Chondrocyte (in vitro differentiated cells): ENCODE data around the gene PDILT. TPM values are rescaled to one million over a fixed set of nuclear protein-coding genes. Genes with fewer than 3 reads are reported as not detected.
A peak's percentile ranks its signal among the peaks of the same experiment; 100 is the strongest.

ENCODE experiments used
- DNase-seq: peaks from one replicate; pipeline ENCODE4 v3.0.0; 2021; ENCODE audit warnings: mixed read lengths, low spot score
- H3K27ac Mint-ChIP-seq: one replicate; pipeline ENCODE4 v1.8.0; 2021; ENCODE audit warnings: mild to moderate bottlenecking, moderate library complexity, mixed read lengths; ENCODE audit not compliant: unreplicated experiment
- H3K27me3 Mint-ChIP-seq: 2 replicates; pipeline ENCODE4 v1.8.0; 2021; ENCODE audit warnings: low read depth, mixed read lengths
- H3K36me3 Mint-ChIP-seq: 2 replicates; pipeline ENCODE4 v1.8.0; 2021; ENCODE audit warnings: low read depth, mixed read lengths
- H3K4me1 Mint-ChIP-seq: 2 replicates; pipeline ENCODE4 v1.8.0; 2021; ENCODE audit warnings: low read depth, mild to moderate bottlenecking, mixed read lengths
- H3K4me3 Mint-ChIP-seq: one replicate; pipeline ENCODE4 v1.8.0; 2021; ENCODE audit warnings: mild to moderate bottlenecking, moderate library complexity, mixed read lengths; ENCODE audit not compliant: unreplicated experiment
- H3K9me3 Mint-ChIP-seq: 2 replicates; pipeline ENCODE4 v1.8.0; 2021; ENCODE audit warnings: low read depth, mixed read lengths
- CTCF ChIP-seq: fragments of 200-600 bp; sonication (generic); IDR thresholded peaks from 2 replicates; pipeline ENCODE4 v1.5.0; 2021; ENCODE audit warnings: antibody characterized with exemption, mild to moderate bottlenecking, moderate library complexity
- total RNA-seq: library from RNA; stranded (reverse); gene quantifications from 3 replicates; pipeline ENCODE4 v1.2.1, GENCODE V29; 2021

PDILT gene
- total RNA-seq, 1 donor from 2014 or later, result not detected

- TF ChIP-seq CTCF, result no peak
Measured at GRCh38 chr16:20396846-20397467, 7.6 kb downstream of the PDILT start.

GRCh38 chr16:20395946-20396345, 8.6 kb downstream of the PDILT start:
- H3K27me3 Mint-ChIP-seq, result no peaks in the 10 kb centered on the region
- no peaks in the 10 kb centered on the region for H3K36me3 Mint-ChIP-seq
- DNase-seq, result no peak
- no peak overlapping the region for H3K27ac Mint-ChIP-seq
- no peak for TF ChIP-seq CTCF
- H3K4me3 Mint-ChIP-seq, result no peak overlapping the region
- H3K4me1 Mint-ChIP-seq, result peaks cover 12% of the 10 kb centered on the region
- no peaks in the 10 kb centered on the region for H3K9me3 Mint-ChIP-seq

More at GRCh38 chr16:20396846-20397467, 7.6 kb downstream of the PDILT start:
- H3K36me3 Mint-ChIP-seq, result no peaks in the 10 kb centered on the region
- no peak for DNase-seq
- H3K27me3 Mint-ChIP-seq, result no peaks in the 10 kb centered on the region
- no peak overlapping the region for H3K27ac Mint-ChIP-seq
- H3K4me1 Mint-ChIP-seq, result peaks cover 12% of the 10 kb centered on the region
- H3K9me3 Mint-ChIP-seq, result no peaks in the 10 kb centered on the region
- H3K4me3 Mint-ChIP-seq, result no peak overlapping the region

GRCh38 chr16:20393801-20394577, 10.5 kb downstream of the PDILT start:
- no peaks in the 10 kb centered on the region for H3K27me3 Mint-ChIP-seq
- no peak for DNase-seq
- no peaks in the 10 kb centered on the region for H3K36me3 Mint-ChIP-seq
- TF ChIP-seq CTCF, result no peak
- peak overlapping the region; percentile 56 for H3K27ac Mint-ChIP-seq
- no peak overlapping the region for H3K4me3 Mint-ChIP-seq
- H3K4me1 Mint-ChIP-seq, result peaks cover 12% of the 10 kb centered on the region
- H3K9me3 Mint-ChIP-seq, result no peaks in the 10 kb centered on the region

- Mint-ChIP-seq H3K4me3 (no peak overlapping the region), H3K9me3 (no peaks in the 10 kb centered on the region), H3K27me3 (peaks cover 7% of the 10 kb centered on the region), H3K4me1 (peaks cover 17% of the 10 kb centered on the region), H3K36me3 (no peaks in the 10 kb centered on the region), H3K27ac (no peak overlapping the region)
- TF ChIP-seq CTCF, result no peak
- DNase-seq, result no peak
Measured at GRCh38 chr16:20391045-20391444, 13.5 kb downstream of the PDILT start.

GRCh38 chr16:20388854-20389253, 15.7 kb downstream of the PDILT start:
- no peak for DNase-seq
- peaks cover 16% of the 10 kb centered on the region for H3K4me1 Mint-ChIP-seq
- H3K36me3 Mint-ChIP-seq, result no peaks in the 10 kb centered on the region
- no peak overlapping the region for H3K27ac Mint-ChIP-seq
- H3K9me3 Mint-ChIP-seq, result no peaks in the 10 kb centered on the region
- H3K4me3 Mint-ChIP-seq, result no peak overlapping the region
- peaks cover 7% of the 10 kb centered on the region for H3K27me3 Mint-ChIP-seq
- no peak for TF ChIP-seq CTCF
